ENCODE data around the gene RFX3.
A peak's percentile ranks its signal among the peaks of the same experiment; 100 is the strongest.

Gene RFX3

GRCh38 chr9:3513265-3513818, 12.5 kb downstream of the RFX3 start:
- no peak for DNase-seq

- DNase-seq, result no peak
Observed at GRCh38 chr9:3511551-3511950, 14.2 kb downstream of the RFX3 start.

GRCh38 chr9:3510796-3511195, 15.0 kb downstream of the RFX3 start:
- DNase-seq, result no peak

- DNase-seq, result no peak
Observed at GRCh38 chr9:3509926-3510325, 15.9 kb downstream of the RFX3 start.

GRCh38 chr9:3508521-3509291, 17.1 kb downstream of the RFX3 start:
- DNase-seq, result peak; percentile 85

GRCh38 chr9:3508078-3508431, 17.7 kb downstream of the RFX3 start:
- DNase-seq, result no peak

GRCh38 chr9:3507395-3508077, 18.3 kb downstream of the RFX3 start:
- peak; percentile 16 for DNase-seq

GRCh38 chr9:3506164-3506563, 19.6 kb downstream of the RFX3 start:
- no peak for DNase-seq

GRCh38 chr9:3502560-3503398, 23.0 kb downstream of the RFX3 start:
- peak; percentile 39 for DNase-seq

- no peak for DNase-seq
Observed at GRCh38 chr9:3500044-3500443, 25.8 kb downstream of the RFX3 start.

GRCh38 chr9:3498691-3499090, 27.1 kb downstream of the RFX3 start:
- peak; percentile 83 for DNase-seq

- DNase-seq, result no peak
Observed at GRCh38 chr9:3497857-3498256, 27.9 kb downstream of the RFX3 start.

GRCh38 chr9:3497401-3497800, 28.4 kb downstream of the RFX3 start:
- no peak for DNase-seq

- DNase-seq, result no peak
Observed at GRCh38 chr9:3495855-3496254, 29.9 kb downstream of the RFX3 start.

- no peak for DNase-seq
Observed at GRCh38 chr9:3492214-3492613, 33.6 kb downstream of the RFX3 start.

- DNase-seq, result no peak
Observed at GRCh38 chr9:3491450-3491849, 34.4 kb downstream of the RFX3 start.

GRCh38 chr9:3490957-3491356, 34.8 kb downstream of the RFX3 start:
- peak; percentile 67 for DNase-seq

- no peak for DNase-seq
Observed at GRCh38 chr9:3482578-3482977, 43.2 kb downstream of the RFX3 start.

- DNase-seq, result no peak
Observed at GRCh38 chr9:3480353-3480655, 45.5 kb downstream of the RFX3 start.

- no peak for DNase-seq
Observed at GRCh38 chr9:3479514-3480352, 46.1 kb downstream of the RFX3 start.

- DNase-seq, result peak; percentile 43
Observed at GRCh38 chr9:3478549-3478953, 47.2 kb downstream of the RFX3 start.

- no peak for DNase-seq
Observed at GRCh38 chr9:3477236-3477834, 48.5 kb downstream of the RFX3 start.

All from NCI-H146 (cell line).